HEK293 (cell line): ENCODE measurements around the gene KIF23.

Experiments
- KLF16 ChIP-seq: fragments of 450-650 bp; formaldehyde crosslinking; IDR thresholded peaks from 2 replicates; pipeline ENCODE4 v1.5.1; 2017; ENCODE audit warnings: missing biosample characterization, missing genetic modification characterization
- KLF7 ChIP-seq: fragments of 450-650 bp; formaldehyde crosslinking; IDR thresholded peaks from 2 replicates; pipeline ENCODE4 v1.5.1; 2016; ENCODE audit warnings: missing biosample characterization, missing genetic modification characterization, borderline replicate concordance
- SCRT1 ChIP-seq: fragments of 450-650 bp; formaldehyde crosslinking; IDR thresholded peaks from 2 replicates; pipeline ENCODE4 v1.5.1; 2016; ENCODE audit warnings: missing biosample characterization, missing genetic modification characterization, borderline replicate concordance
- SP3 ChIP-seq: fragments of 450-650 bp; formaldehyde crosslinking; IDR thresholded peaks from 2 replicates; pipeline ENCODE4 v1.5.1; 2016; ENCODE audit warnings: missing biosample characterization, missing genetic modification characterization
- SP7 ChIP-seq: fragments of 450-650 bp; formaldehyde crosslinking; IDR thresholded peaks from 2 replicates; pipeline ENCODE4 v1.5.1; 2016; ENCODE audit warnings: missing biosample characterization, missing genetic modification characterization
- ZEB2 ChIP-seq: fragments of 450-650 bp; formaldehyde crosslinking; IDR thresholded peaks from 2 replicates; pipeline ENCODE4 v1.5.1; 2016; ENCODE audit warnings: missing biosample characterization, missing genetic modification characterization
- ZNF121 ChIP-seq: fragments of 450-650 bp; formaldehyde crosslinking; IDR thresholded peaks from 2 replicates; pipeline ENCODE4 v1.5.1; 2016; ENCODE audit warnings: missing biosample characterization, missing genetic modification characterization
- ZNF132 ChIP-seq: fragments of 450-650 bp; formaldehyde crosslinking; IDR thresholded peaks from 2 replicates; pipeline ENCODE4 v1.5.1; 2017; ENCODE audit warnings: missing biosample characterization, missing genetic modification characterization, borderline replicate concordance
- ZNF133 ChIP-seq: fragments of 450-650 bp; formaldehyde crosslinking; IDR thresholded peaks from 2 replicates; pipeline ENCODE4 v1.5.1; 2016; ENCODE audit warnings: missing biosample characterization, missing genetic modification characterization
- ZNF214 ChIP-seq: fragments of 450-650 bp; formaldehyde crosslinking; IDR thresholded peaks from 2 replicates; pipeline ENCODE4 v1.5.1; 2017; ENCODE audit warnings: missing biosample characterization, mild to moderate bottlenecking, missing genetic modification characterization, borderline replicate concordance
- ZNF37A ChIP-seq: fragments of 450-650 bp; IDR thresholded peaks from 2 replicates; pipeline ENCODE4 v1.5.1; 2018; ENCODE audit warnings: missing biosample characterization, missing genetic modification characterization
- ZNF629 ChIP-seq: fragments of 450-650 bp; formaldehyde crosslinking; IDR thresholded peaks from 2 replicates; pipeline ENCODE4 v1.5.1; 2017; ENCODE audit warnings: missing biosample characterization, missing genetic modification characterization
- ZNF776 ChIP-seq: fragments of 450-650 bp; formaldehyde crosslinking; IDR thresholded peaks from 2 replicates; pipeline ENCODE4 v1.5.0; 2017; ENCODE audit warnings: missing biosample characterization, missing genetic modification characterization, borderline replicate concordance
- TF ChIP-seq, protein P1 (sequence below): fragments of 450-650 bp; formaldehyde crosslinking; IDR thresholded peaks from 2 replicates; pipeline ENCODE4 v1.5.1; 2016; ENCODE audit warnings: missing biosample characterization, missing genetic modification characterization
- TF ChIP-seq, protein P2 (sequence below): fragments of 450-650 bp; formaldehyde crosslinking; IDR thresholded peaks from 2 replicates; pipeline ENCODE4 v1.5.1; 2016; ENCODE audit warnings: missing biosample characterization, missing genetic modification characterization
- TF ChIP-seq, protein P3 (sequence below): fragments of 450-650 bp; formaldehyde crosslinking; IDR thresholded peaks from 2 replicates; pipeline ENCODE4 v1.5.1; 2016; ENCODE audit warnings: missing biosample characterization, missing genetic modification characterization, borderline replicate concordance
- TF ChIP-seq, protein P4 (sequence below): fragments of 450-650 bp; formaldehyde crosslinking; IDR thresholded peaks from 2 replicates; pipeline ENCODE4 v1.5.1; 2016; ENCODE audit warnings: missing biosample characterization, missing genetic modification characterization
- TF ChIP-seq, protein P5 (sequence below): fragments of 450-650 bp; formaldehyde crosslinking; IDR thresholded peaks from 2 replicates; pipeline ENCODE4 v1.5.1; 2016; ENCODE audit warnings: missing biosample characterization, missing genetic modification characterization, borderline replicate concordance
- TF ChIP-seq, protein P6 (sequence below): fragments of 450-650 bp; formaldehyde crosslinking; IDR thresholded peaks from 2 replicates; pipeline ENCODE4 v1.5.1; 2016; ENCODE audit warnings: missing biosample characterization, missing genetic modification characterization

The KIF23 gene

DNA sequence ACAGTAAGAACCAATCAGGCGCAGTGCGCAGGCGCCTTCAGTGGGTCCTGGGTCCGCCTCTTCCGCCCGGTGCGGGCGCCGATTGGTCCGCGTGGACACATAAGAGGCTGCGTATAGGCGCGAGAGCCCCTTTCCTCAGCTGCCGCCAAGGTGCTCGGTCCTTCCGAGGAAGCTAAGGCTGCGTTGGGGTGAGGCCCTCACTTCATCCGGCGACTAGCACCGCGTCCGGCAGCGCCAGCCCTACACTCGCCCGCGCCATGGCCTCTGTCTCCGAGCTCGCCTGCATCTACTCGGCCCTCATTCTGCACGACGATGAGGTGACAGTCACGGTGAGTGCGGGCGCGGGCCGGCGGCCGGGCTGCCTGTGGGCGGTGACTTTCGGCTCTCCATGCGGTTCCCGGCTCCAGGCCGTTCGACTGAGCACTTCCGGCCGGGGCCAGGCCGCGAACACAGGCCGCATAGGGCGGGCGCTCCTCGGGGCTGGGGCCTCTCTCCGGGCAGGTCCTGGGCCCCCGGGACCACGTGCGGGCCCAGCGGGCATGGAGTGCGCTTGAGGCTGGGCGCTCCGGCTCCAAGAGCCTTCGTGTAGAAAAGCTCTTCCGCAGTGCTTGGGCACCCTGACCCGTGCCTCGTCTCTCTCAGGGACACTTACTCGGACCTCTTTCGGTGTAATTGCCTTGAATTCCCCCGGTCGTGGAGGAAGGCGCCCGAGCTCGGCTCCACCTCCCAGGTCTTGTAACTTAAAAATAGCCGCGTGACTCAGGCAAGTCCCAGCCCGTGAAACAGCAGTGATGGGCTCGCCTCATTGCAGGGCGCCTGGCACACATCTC is 38.8 kb downstream of the KIF23 start, which contains the start of gene RPLP1 (continued):
- TF ChIP-seq, protein P1, sequence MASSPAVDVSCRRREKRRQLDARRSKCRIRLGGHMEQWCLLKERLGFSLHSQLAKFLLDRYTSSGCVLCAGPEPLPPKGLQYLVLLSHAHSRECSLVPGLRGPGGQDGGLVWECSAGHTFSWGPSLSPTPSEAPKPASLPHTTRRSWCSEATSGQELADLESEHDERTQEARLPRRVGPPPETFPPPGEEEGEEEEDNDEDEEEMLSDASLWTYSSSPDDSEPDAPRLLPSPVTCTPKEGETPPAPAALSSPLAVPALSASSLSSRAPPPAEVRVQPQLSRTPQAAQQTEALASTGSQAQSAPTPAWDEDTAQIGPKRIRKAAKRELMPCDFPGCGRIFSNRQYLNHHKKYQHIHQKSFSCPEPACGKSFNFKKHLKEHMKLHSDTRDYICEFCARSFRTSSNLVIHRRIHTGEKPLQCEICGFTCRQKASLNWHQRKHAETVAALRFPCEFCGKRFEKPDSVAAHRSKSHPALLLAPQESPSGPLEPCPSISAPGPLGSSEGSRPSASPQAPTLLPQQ (tag by site-specific recombination): peak; percentile 92
- no peak for TF ChIP-seq SCRT1 (tag by site-specific recombination)
- TF ChIP-seq, protein P2, sequence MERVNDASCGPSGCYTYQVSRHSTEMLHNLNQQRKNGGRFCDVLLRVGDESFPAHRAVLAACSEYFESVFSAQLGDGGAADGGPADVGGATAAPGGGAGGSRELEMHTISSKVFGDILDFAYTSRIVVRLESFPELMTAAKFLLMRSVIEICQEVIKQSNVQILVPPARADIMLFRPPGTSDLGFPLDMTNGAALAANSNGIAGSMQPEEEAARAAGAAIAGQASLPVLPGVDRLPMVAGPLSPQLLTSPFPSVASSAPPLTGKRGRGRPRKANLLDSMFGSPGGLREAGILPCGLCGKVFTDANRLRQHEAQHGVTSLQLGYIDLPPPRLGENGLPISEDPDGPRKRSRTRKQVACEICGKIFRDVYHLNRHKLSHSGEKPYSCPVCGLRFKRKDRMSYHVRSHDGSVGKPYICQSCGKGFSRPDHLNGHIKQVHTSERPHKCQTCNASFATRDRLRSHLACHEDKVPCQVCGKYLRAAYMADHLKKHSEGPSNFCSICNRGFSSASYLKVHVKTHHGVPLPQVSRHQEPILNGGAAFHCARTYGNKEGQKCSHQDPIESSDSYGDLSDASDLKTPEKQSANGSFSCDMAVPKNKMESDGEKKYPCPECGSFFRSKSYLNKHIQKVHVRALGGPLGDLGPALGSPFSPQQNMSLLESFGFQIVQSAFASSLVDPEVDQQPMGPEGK (tag by site-specific recombination): peak; percentile 52
- peak; percentile 89; the same call in 1 of the 2 replicates for TF ChIP-seq ZNF776 (tag by site-specific recombination)
- TF ChIP-seq ZNF37A (tag by site-specific recombination): no peak
- TF ChIP-seq, protein P3, sequence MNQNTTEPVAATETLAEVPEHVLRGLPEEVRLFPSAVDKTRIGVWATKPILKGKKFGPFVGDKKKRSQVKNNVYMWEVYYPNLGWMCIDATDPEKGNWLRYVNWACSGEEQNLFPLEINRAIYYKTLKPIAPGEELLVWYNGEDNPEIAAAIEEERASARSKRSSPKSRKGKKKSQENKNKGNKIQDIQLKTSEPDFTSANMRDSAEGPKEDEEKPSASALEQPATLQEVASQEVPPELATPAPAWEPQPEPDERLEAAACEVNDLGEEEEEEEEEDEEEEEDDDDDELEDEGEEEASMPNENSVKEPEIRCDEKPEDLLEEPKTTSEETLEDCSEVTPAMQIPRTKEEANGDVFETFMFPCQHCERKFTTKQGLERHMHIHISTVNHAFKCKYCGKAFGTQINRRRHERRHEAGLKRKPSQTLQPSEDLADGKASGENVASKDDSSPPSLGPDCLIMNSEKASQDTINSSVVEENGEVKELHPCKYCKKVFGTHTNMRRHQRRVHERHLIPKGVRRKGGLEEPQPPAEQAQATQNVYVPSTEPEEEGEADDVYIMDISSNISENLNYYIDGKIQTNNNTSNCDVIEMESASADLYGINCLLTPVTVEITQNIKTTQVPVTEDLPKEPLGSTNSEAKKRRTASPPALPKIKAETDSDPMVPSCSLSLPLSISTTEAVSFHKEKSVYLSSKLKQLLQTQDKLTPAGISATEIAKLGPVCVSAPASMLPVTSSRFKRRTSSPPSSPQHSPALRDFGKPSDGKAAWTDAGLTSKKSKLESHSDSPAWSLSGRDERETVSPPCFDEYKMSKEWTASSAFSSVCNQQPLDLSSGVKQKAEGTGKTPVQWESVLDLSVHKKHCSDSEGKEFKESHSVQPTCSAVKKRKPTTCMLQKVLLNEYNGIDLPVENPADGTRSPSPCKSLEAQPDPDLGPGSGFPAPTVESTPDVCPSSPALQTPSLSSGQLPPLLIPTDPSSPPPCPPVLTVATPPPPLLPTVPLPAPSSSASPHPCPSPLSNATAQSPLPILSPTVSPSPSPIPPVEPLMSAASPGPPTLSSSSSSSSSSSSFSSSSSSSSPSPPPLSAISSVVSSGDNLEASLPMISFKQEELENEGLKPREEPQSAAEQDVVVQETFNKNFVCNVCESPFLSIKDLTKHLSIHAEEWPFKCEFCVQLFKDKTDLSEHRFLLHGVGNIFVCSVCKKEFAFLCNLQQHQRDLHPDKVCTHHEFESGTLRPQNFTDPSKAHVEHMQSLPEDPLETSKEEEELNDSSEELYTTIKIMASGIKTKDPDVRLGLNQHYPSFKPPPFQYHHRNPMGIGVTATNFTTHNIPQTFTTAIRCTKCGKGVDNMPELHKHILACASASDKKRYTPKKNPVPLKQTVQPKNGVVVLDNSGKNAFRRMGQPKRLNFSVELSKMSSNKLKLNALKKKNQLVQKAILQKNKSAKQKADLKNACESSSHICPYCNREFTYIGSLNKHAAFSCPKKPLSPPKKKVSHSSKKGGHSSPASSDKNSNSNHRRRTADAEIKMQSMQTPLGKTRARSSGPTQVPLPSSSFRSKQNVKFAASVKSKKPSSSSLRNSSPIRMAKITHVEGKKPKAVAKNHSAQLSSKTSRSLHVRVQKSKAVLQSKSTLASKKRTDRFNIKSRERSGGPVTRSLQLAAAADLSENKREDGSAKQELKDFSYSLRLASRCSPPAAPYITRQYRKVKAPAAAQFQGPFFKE: peak; percentile 79; the same call in 1 of the 2 replicates
- no peak for TF ChIP-seq ZNF214 (tag by site-specific recombination)
- TF ChIP-seq SP7 (tag by site-specific recombination): peak; percentile 92
- peak; percentile 94 for TF ChIP-seq KLF16 (tag by site-specific recombination)
- TF ChIP-seq ZNF629 (tag by site-specific recombination): peak; percentile 72; the same call in 1 of the 2 replicates
- TF ChIP-seq ZNF132: no peak
- TF ChIP-seq, protein P4, sequence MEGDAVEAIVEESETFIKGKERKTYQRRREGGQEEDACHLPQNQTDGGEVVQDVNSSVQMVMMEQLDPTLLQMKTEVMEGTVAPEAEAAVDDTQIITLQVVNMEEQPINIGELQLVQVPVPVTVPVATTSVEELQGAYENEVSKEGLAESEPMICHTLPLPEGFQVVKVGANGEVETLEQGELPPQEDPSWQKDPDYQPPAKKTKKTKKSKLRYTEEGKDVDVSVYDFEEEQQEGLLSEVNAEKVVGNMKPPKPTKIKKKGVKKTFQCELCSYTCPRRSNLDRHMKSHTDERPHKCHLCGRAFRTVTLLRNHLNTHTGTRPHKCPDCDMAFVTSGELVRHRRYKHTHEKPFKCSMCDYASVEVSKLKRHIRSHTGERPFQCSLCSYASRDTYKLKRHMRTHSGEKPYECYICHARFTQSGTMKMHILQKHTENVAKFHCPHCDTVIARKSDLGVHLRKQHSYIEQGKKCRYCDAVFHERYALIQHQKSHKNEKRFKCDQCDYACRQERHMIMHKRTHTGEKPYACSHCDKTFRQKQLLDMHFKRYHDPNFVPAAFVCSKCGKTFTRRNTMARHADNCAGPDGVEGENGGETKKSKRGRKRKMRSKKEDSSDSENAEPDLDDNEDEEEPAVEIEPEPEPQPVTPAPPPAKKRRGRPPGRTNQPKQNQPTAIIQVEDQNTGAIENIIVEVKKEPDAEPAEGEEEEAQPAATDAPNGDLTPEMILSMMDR: peak; percentile 66
- 0 out of 2 replicates have a peak, but pooled peaks have one; percentile 75 for TF ChIP-seq ZEB2
- peak; percentile 69; the same call in 1 of the 2 replicates for TF ChIP-seq ZNF133
- peak; percentile 79 for TF ChIP-seq SP3 (tag by site-specific recombination)
- TF ChIP-seq ZNF121 (tag by site-specific recombination): 0 out of 2 replicates have a peak, but pooled peaks have one; percentile 31
- TF ChIP-seq KLF7 (tag by site-specific recombination): peak; percentile 74; the same call in 1 of the 2 replicates
- TF ChIP-seq, protein P5, sequence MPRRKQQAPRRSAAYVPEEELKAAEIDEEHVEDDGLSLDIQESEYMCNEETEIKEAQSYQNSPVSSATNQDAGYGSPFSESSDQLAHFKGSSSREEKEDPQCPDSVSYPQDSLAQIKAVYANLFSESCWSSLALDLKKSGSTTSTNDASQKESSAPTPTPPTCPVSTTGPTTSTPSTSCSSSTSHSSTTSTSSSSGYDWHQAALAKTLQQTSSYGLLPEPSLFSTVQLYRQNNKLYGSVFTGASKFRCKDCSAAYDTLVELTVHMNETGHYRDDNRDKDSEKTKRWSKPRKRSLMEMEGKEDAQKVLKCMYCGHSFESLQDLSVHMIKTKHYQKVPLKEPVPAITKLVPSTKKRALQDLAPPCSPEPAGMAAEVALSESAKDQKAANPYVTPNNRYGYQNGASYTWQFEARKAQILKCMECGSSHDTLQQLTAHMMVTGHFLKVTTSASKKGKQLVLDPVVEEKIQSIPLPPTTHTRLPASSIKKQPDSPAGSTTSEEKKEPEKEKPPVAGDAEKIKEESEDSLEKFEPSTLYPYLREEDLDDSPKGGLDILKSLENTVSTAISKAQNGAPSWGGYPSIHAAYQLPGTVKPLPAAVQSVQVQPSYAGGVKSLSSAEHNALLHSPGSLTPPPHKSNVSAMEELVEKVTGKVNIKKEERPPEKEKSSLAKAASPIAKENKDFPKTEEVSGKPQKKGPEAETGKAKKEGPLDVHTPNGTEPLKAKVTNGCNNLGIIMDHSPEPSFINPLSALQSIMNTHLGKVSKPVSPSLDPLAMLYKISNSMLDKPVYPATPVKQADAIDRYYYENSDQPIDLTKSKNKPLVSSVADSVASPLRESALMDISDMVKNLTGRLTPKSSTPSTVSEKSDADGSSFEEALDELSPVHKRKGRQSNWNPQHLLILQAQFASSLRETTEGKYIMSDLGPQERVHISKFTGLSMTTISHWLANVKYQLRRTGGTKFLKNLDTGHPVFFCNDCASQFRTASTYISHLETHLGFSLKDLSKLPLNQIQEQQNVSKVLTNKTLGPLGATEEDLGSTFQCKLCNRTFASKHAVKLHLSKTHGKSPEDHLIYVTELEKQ (tag by site-specific recombination): no peak
- TF ChIP-seq, protein P6, sequence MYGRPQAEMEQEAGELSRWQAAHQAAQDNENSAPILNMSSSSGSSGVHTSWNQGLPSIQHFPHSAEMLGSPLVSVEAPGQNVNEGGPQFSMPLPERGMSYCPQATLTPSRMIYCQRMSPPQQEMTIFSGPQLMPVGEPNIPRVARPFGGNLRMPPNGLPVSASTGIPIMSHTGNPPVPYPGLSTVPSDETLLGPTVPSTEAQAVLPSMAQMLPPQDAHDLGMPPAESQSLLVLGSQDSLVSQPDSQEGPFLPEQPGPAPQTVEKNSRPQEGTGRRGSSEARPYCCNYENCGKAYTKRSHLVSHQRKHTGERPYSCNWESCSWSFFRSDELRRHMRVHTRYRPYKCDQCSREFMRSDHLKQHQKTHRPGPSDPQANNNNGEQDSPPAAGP: peak; percentile 87
